ENCODE measurements around the gene NLRP1. TPM values are rescaled to one million over a fixed set of nuclear protein-coding genes. Genes with fewer than 3 reads are reported as not detected.
A peak's percentile ranks its signal among the peaks of the same experiment; 100 is the strongest.

NLRP1 gene
- total and polyA plus RNA-seq, 10 of the 15 experiments (the other 5 are each of a cell fraction or from before 2014, with no cell fraction given): 2.8 to 21.8 (median 11.9) TPM

- Histone ChIP-seq H3K4me1 (ENCODE audit: control insufficient read depth, insufficient read depth, low read length) (no peaks in the 10 kb centered on the region), H4K20me1 (ENCODE audit: control insufficient read depth, insufficient read depth) (no peaks in the 10 kb centered on the region), H3K27ac (ENCODE audit: control insufficient read depth, insufficient read depth) (no peak overlapping the region), H2AFZ (ENCODE audit: control insufficient read depth, low read depth, low read length) (no peak overlapping the region), H3K9ac (ENCODE audit: control insufficient read depth, insufficient read depth, low read length) (no peak overlapping the region), H3K9me3 (replicated peaks; ENCODE audit: control insufficient read depth, insufficient read depth, low read length) (peaks cover 2% of the 10 kb centered on the region; the same call in 1 of the 3 replicates), H3K4me3 (no peak overlapping the region), H3K36me3 (ENCODE audit: control insufficient read depth in 2 of 2, insufficient read depth in 2 of 2, low read length in 1 of 2) (no peaks in the 10 kb centered on the region), H3K4me2 (ENCODE audit: control insufficient read depth, insufficient read depth) (no peak overlapping the region), H3K79me2 (ENCODE audit: control insufficient read depth, insufficient read depth, low read length) (no peaks in the 10 kb centered on the region), H3K27me3 (replicated peaks in 1 of 2; ENCODE audit: control insufficient read depth in 2 of 2, insufficient read depth in 2 of 2, low read length in 1 of 2) (no peaks in the 10 kb centered on the region)
- DNase-seq (ENCODE audit: low read depth, low spot score): no peak
- ATAC-seq: no peak
- POLR2A ChIA-PET: no interaction called here
- intact Hi-C loops (cut with micrococcal nuclease; ENCODE audit: unreplicated experiment): no loop called here
- TF ChIP-seq PAX8 (IDR thresholded peaks at IDR 0.05) (no peak), RAD21 (IDR thresholded peaks at IDR 0.05; ENCODE audit: insufficient read depth, low read depth, low read length) (no peak), CBFB (IDR thresholded peaks at IDR 0.05; ENCODE audit: low read depth) (no peak), BACH1 (IDR thresholded peaks at IDR 0.05; ENCODE audit: borderline replicate concordance) (peak; percentile 52; the same call in 1 of the 2 replicates)
- in situ Hi-C loops (cut with MboI): no loop called here
- CTCF ChIA-PET: no interaction called here
- no TSS peak for BruUV-seq (replicated peaks)
- FAIRE-seq: no peak
- RAD21 ChIA-PET (ENCODE audit: unreplicated experiment): no interaction called here
- SMC1A ChIA-PET (ENCODE audit: uncharacterized antibody, unreplicated experiment): no interaction called here
- WGBS (ENCODE audit: insufficient coverage, insufficient replicate concordance, low lambda C conversion rate, missing lambda C conversion rate): 8% methylated on average over 2 of the region's 2 CpGs
These were observed 34.2 kb upstream of the NLRP1 start for GRCh38 chr17:5618476-5618875.

GRCh38 chr17:5615476-5615875, 31.2 kb upstream of the NLRP1 start:
- in situ Hi-C loops (cut with MboI): no loop called here
- H3K9ac ChIP-seq (ENCODE audit: control insufficient read depth, insufficient read depth, low read length): no peak overlapping the region
- WGBS (ENCODE audit: insufficient coverage, insufficient replicate concordance, low lambda C conversion rate, missing lambda C conversion rate): 50% methylated on average over 2 of the region's 2 CpGs
- H4K20me1 ChIP-seq (ENCODE audit: control insufficient read depth, insufficient read depth): no peaks in the 10 kb centered on the region
- peaks cover 2% of the 10 kb centered on the region; the same call in 2 of the 3 replicates for H3K9me3 ChIP-seq (replicated peaks; ENCODE audit: control insufficient read depth, insufficient read depth, low read length)
- intact Hi-C loops (cut with micrococcal nuclease; ENCODE audit: unreplicated experiment): no loop called here
- no peak overlapping the region for H2AFZ ChIP-seq (ENCODE audit: control insufficient read depth, low read depth, low read length)
- no peaks in the 10 kb centered on the region for H3K79me2 ChIP-seq (ENCODE audit: control insufficient read depth, insufficient read depth, low read length)
- no TSS peak for BruUV-seq (replicated peaks)
- no peaks in the 10 kb centered on the region for H3K36me3 ChIP-seq (ENCODE audit: control insufficient read depth in 2 of 2, insufficient read depth in 2 of 2, low read length in 1 of 2)
- ChIA-PET RAD21 (ENCODE audit: unreplicated experiment) (no interaction called here), CTCF (no interaction called here), POLR2A (no interaction called here), SMC1A (ENCODE audit: uncharacterized antibody, unreplicated experiment) (no interaction called here)
- no peak overlapping the region for H3K4me3 ChIP-seq
- no peak for FAIRE-seq
- no peak overlapping the region for H3K4me2 ChIP-seq (ENCODE audit: control insufficient read depth, insufficient read depth)
- H3K27me3 ChIP-seq (replicated peaks in 1 of 2; ENCODE audit: control insufficient read depth in 2 of 2, insufficient read depth in 2 of 2, low read length in 1 of 2): no peaks in the 10 kb centered on the region
- ATAC-seq: no peak
- H3K27ac ChIP-seq (ENCODE audit: control insufficient read depth, insufficient read depth): no peak overlapping the region
- DNase-seq (ENCODE audit: low read depth, low spot score): no peak
- peaks cover 13% of the 10 kb centered on the region for H3K4me1 ChIP-seq (ENCODE audit: control insufficient read depth, insufficient read depth, low read length)
- TF ChIP-seq RB1 (IDR thresholded peaks at IDR 0.05; ENCODE audit: borderline replicate concordance) (no peak), PBX3 (IDR thresholded peaks at IDR 0.05; ENCODE audit: insufficient replicate concordance, low read depth, low read length) (no peak), CEBPZ (IDR thresholded peaks at IDR 0.05; ENCODE audit: low read depth, low read length) (no peak), NFYA (IDR thresholded peaks at IDR 0.05; ENCODE audit: borderline replicate concordance, low read depth, low read length) (no peak), SRF (IDR thresholded peaks at IDR 0.05; ENCODE audit: low read depth in 2 of 2, low read length in 2 of 2) (no peak), NBN (IDR thresholded peaks at IDR 0.05) (no peak), POU2F2 (IDR thresholded peaks at IDR 0.05; ENCODE audit: borderline replicate concordance, low read depth, low read length) (no peak), MEF2B (IDR thresholded peaks at IDR 0.05; ENCODE audit: partially characterized antibody, poor library complexity, severe bottlenecking) (no peak), RELB (IDR thresholded peaks at IDR 0.05; ENCODE audit: low read depth) (no peak)
